Activated naive CD8-positive, alpha-beta T cell treated with anti-CD3 and anti-CD28 coated beads, Interleukin-2, amount 50 U/mL, for 16 hours (primary cell): Measurements from ENCODE around the gene ODAD4.

Experiments
- DNase-seq: peaks from one replicate; pipeline ENCODE4 v3.0.0-alpha.2; 2020; ENCODE audit warnings: low read depth, low spot score

The ODAD4 gene

DNA sequence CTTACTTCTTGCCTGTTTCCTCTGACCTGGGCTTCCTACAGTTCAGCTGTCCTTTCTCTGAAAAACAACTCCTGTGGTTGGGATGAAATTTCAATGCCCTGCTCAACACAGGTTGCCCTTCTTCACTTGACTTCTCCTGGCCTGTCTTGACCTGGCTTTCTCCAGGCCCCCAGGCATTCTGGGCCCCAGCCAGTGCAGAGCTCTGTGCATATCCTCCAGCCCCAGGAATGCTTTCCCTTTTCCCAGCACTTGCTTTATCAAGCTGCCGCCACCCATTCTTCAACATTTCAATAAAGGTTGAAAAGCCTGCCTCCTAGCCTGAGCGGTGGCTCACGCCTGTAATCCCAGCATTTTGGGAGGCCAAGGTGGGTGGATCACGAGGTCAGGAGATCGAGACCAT lies 10.8 kb downstream of the ODAD4 start:
- DNase-seq: no peak

DNA sequence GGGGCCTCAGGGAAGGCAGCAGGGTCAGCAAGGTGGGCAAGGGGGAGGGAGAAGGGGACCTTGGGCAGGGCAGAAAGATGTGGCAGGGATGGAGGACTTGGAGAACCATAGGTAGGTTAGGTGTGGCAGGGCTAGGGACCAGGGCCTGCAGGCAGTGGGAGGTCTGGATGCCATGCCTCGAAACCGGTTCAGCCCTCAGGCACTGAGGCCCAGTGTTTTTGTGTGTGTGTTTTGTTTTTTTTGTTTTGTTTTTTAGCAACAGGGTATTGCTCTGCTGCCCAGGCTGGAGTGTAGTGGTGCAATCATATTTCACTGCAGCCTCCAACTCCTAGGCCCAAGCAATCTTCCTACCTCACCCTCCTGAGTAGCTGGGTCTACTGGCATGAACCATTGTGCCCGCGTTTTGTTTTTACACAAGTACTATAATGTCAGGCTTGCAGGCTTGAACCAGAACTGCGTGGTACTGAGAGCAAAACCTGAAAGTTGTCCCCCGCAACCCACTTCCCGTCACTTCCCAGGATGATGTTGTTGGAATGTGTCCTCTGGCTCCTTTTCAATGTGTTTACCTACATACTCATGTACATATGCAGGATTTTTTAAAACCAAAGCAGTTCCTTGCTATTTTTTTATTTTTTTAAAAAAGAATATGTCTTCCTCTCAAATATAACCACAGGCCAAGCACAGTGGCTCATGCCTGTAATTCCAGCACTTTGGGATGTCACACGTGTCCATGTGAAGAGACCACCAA lies 12.4 kb downstream of the ODAD4 start:
- DNase-seq: no peak

DNA sequence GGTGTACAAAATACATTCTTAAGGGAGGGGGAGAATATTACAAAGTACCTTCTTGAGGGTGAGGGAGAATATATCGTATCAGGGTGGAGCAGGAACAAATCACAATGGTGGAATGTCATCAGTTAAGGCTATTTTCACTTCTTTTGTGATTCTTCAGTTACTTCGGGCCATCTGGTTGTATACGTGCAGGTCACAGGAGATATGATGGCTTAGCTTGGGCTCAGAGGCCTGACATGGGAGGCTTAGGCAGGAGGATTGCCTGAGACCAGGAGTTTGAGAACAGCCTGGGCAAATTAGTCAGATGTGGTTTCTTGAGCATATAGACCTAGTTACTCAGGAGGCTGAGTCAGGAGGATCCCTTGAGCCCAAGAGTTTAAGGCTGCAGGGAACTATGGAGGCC lies 13.1 kb downstream of the ODAD4 start:
- DNase-seq: no peak

DNA sequence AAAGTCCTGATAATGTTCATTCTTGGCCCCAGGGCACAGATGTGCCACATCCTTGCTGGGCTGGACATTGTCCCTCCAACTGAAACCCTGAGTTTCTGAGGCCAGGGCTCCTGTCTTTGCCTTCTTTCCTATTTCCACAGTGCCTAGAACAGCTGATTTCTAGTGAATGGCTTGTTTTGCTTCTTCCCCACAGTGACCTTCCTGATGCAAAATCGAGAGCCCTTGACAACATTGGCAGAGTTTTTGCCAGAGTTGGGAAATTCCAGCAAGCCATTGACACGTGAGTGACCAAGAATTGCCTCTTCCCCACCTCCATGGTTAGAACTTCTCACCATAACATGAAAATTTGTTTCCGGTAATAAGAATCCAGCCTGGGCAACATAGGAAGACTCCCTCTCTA lies 14.5 kb downstream of the ODAD4 start:
- no peak for DNase-seq

DNA sequence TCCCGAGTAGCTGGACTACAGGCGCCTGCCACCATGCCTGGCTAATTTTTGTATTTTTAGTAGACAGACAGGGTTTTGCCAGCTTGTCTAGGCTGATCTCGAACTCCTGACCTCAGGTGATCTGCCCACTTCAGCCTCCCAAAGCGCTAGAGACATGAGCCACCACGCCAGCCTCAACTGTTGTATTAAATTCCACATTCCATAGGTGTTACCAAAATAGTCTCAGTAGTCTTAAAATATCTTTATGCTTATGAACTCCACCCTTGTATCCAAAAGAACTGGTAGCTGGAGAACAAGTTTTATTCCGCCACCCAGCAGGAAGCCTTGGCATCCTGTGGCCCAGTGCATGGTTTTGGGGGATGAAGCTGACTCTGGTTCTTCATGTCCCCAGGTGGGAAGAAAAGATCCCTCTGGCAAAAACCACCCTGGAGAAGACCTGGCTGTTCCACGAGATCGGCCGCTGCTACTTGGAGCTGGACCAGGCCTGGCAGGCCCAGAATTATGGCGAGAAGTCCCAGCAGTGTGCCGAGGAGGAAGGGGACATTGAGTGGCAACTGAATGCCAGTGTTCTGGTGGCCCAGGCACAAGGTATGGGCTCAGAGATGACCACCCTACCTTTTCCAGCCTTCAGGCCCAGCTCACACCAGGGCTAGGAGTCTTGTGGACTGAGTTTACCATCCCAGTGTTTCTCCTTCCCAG lies 18.5 kb downstream of the ODAD4 start:
- no peak for DNase-seq

- DNase-seq: no peak
Measured at GRCh38 chr17:41956522-41956921, 26.1 kb downstream of the ODAD4 start.

DNA sequence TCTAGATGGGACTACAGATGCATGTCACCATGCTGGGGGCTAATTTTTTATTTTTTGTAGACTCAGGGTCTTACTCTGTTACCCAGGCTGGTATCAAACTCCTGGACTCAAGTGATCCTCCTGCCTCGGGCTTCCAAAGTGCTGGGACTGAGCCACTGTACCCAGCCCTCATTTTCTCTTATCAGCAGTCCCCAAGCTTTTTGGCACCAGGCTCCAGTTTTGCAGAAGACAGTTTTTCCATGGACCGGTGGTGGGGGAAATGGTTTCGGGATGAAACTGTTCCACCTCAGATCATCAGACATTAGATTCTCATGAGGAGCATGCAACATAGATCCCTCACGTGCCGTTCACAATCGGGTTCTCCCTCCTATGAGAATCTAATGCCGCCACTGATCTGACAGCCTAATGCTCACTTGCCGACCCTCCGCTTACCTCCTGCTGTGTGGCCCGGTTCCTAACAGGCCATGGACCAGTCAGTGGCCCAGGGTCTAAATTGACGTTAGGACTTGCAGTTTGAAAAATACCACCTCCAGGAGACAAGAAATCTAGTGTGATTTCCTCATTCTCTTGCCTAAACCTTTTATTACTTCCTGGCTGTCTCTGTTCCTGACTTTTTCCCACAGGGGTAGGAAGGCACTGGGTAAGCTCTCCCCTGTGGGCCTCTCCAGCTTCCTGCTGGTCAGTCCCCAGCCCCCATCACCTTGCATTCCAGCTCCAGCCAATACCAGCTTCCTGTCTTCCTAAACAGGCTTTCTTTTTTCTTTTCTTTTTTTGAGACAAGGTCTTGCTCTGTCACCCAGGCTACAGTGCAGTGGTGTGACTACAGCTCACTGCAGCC lies 26.8 kb downstream of the ODAD4 start:
- no peak for DNase-seq

DNA sequence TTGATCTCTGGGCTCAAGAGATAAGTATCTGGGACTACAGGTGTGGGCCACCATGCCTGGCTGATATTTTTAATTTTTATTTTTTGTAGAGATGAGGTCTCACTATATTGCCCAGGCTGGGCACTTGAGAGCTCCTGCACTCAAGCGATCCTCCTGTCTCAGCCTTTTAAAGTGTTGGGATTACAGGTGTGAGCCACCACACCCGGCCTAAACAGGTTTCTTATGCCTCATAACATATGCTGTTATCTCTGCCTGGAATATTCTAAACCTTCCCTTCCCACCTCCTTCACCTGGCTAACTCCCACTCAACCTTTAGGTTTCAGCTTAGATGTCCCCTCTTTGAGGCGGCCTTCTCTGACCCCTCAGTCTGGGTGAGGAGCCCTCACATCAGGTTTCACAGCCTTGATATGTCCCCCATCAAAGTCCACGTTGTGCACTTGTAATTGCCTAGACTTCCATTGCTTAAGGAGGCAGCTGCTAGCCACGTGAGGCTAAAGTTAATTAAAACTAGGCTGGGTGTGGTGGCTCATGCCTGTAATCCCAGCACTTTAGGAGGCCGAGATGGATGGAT lies 27.5 kb downstream of the ODAD4 start:
- DNase-seq: no peak

DNA sequence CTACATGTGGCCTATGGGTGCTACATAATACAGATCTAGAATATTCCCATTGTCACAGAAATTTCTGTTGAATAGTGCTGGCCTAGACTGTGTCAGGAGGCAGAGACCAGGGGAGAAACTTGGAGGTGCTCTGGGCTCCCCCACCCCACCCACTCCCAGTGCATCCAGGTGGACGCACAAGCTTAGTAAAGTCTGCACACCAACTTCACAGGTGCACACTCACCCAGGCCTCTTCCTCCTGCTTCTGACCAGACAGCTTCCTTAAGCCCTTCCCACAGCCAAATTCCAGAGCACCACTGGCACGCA lies 28.6 kb downstream of the ODAD4 start:
- DNase-seq: no peak

DNA sequence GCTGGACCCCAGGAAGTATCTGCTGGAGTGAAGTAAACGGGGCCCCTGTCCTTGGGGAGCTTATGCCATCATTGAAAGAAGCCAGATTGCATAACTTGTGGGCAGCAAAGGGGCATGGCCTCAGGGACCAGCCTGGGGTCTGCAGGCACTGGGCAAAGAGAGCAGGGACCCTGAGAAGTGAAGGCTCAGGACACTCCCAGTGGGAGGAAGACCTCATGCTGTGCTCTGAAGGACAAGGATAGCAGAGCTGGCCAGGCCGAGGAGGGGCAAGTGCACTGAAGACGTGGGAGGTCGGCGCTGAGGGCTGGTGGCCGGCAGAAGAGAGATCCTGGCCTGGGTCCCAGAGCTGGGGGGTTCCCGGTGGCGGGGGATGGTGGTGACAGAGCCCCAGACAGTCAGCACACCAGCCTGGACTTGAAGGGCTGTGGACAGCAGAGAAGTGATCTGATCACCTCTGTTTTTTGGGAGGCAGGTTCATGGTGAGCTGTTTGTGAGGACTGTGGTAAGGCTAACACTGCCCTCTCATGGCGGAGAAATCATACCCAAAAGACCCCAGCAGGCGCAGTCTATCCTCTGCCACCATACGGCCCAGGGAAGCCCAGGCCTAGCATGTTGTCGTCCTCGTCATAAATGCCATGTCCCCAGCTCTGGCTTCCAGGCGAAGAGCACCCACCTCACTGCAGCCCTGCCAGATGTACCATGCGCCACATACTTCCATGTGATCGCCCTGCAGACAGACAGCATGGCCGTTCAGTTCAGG lies 29.1 kb downstream of the ODAD4 start:
- no peak for DNase-seq

DNA sequence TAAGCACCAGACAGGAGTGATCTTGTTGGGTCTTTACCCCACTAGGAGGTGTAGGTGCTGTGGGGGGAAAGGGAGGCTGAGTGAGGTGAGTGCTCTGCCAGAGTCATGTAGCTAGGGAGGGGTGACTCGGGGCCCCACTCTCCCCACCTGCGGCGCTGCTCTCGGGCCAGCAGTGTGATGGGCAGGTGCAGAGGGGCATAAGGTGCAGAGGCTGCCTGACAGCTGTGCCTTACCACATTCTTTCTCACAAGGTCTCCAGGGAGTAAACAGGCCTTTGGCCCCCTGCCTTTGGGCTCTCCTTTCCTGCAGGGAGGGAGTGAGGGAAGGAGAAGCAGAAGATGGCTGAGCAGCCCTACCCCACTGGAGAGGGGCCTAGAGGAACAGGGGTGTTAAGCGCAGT lies 31.7 kb downstream of the ODAD4 start:
- DNase-seq: no peak

DNA sequence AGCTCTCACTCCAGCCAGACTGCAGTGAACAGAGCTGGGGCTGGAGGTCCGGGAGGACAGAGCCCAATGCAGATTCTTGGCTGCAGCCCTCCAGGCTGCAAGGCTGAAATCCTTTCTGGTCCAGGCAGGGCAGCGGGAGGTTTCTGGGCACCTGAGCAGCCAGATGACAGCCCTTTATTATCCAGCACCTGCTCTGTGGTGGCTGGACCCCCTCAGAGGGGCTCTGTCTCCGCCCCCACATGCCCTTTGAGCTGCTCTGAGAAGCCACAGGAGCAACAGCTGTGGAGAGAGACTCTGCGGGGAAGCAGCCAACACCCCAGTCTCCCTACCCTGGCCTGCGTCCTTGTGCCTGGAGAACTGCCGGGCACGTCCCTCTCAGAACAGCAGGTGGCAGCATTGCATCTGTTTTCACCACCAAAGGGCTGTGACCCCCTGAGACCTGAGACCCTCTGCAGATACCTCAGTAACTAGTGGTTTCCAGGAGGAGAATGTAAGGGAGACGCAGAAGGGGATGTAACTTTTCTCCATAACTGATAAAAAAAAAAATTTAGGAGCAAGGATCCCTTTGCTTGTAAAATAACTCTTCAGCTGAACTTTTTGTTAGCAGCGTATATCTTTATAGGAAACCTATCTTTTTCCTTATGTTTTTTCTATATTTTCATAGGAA lies 32.5 kb downstream of the ODAD4 start:
- DNase-seq: peak; percentile 56

DNA sequence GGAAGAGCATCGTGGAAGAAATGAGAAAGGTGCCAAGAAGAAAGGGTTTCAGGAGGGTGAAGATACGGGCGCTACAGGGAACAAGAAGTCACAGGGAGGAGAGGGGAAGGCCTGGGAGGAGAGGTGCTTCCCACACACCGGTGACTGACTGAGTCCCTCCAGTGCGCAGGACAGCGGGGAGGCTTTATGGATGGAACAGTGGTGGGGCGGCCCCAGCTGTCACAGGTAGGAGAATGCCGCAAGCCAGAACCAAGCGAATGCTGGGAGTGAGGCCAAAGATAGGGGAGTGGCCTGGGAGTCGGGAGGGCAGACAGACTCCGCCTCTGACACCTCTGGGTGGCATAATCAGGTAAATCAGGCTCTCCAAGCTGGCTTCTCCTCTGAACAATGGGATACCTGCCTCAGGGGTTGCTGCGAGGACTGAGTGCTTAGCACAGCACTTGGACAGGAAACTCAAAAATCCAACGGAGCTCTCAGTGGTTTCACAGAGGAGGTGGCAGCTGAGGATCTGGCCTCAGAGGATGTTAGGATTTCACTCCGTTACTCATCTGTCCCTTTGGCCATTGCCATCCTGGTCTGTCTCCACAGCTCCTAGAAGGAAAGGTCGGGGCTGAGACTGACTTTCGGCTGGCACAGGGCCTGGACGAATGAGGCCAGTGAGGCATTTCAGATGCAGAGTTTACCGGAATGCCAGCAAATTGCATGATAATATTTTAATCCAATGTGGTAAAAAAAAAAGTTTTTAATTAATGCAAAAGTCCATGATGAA lies 35.5 kb downstream of the ODAD4 start:
- DNase-seq: peak; percentile 25

DNA sequence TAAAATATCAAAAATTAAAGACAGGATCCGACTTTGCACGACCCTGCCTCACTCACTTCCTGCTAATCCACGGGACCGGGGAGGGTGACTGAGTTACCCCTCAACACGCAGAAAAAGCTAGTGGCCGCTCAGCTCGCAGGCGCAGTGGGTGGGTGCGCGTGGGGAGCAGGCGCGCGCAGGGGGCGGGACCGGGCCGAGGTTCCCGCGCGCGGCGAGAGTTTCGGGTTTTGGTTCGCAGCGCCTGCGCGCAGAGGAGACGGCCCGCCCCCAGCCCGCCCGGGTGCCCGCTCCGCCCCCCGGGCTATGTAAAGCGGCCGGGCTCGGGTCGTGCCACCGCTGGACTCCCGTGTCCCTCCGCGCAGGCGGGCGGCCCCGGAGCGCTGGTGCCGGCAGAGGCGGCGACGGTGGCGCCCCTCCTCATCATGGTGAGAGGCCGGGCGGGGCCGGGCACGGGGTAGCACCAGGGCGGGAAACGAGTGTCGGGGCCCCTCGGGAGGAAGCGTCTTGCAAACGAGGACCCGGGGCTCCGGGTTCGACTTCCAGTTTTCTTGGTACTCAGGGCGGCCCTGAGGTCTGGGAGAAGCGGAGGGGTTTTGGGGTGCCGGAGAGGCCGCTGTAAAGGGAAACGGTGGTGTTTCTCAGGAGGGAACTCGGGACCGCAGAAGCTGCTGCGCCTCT lies 36.2 kb downstream of the ODAD4 start, which contains the start of gene CNP:
Gene CNP, plus strand, starts transcription at position 333 of the 678 bp plus-strand sequence. Its CDS starts 90 bp downstream, at position 423.
- peak; percentile 79 for DNase-seq

GRCh38 chr17:41967141-41967920 lies 36.9 kb downstream of the ODAD4 start:
- no peak for DNase-seq

DNA sequence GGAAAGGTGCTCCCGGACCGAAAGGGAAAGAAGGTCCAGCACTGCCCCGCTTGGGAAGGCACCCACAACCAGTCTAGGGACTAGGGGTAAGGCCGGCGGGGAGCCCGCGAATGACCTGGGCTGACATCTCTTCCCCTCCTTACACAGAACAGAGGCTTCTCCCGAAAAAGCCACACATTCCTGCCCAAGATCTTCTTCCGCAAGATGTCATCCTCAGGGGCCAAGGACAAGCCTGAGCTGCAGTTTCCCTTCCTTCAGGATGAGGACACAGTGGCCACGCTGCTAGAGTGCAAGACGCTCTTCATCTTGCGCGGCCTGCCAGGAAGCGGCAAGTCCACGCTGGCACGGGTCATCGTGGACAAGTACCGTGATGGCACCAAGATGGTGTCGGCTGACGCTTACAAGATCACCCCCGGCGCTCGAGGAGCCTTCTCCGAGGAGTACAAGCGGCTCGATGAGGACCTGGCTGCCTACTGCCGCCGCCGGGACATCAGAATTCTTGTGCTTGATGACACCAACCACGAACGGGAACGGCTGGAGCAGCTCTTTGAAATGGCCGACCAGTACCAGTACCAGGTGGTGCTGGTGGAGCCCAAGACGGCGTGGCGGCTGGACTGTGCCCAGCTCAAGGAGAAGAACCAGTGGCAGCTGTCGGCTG lies 37.6 kb downstream of the ODAD4 start:
- no peak for DNase-seq

DNA sequence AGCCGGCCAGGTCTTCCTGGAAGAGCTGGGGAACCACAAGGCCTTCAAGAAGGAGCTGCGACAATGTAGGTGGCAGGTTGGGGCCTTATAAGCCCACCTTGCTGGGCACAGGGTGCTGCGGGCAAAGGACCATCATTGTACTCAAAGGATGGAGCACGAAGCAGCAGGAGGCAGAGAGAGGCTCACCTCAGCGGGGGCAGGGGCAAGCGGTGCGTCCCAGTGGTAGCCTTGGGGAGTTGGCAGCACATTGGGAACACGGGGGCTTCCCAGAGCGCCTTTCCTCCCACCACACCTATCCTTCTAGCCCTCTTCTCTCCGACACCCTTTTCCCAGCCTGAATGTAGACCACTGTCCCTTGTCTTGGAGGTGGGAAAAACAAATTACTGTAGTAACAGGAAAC lies 38.3 kb downstream of the ODAD4 start:
- DNase-seq: no peak

DNA sequence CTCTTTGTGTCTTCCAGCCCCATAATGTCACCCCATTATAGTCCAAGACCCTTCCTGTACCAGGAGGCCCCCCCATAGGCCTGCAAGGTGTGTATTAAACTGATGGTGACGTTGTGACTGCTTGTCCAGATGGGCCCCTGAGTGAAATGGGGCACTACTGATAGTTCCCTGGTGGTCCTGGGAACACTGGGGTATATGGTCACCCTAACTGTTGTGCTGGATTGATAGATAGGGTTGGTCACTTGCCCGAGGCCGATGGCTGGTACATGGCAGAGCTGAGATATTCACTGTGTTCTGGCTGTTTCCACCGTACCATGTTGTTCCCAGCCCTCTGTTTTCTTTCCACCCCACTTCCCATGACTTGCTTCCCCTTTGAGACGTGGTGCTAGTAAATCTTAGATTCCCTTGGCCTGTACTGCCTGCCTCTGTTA lies 40.5 kb downstream of the ODAD4 start:
- DNase-seq: no peak
